Hematopoietic multipotent progenitor cell treated with erythropoietin and hydrocortisone succinate and interleukin-3 and kit ligand, for 8 days (in vitro differentiated cells): ENCODE results near the gene PRTG.
A peak's percentile ranks its signal among the peaks of the same experiment; 100 is the strongest.
"Not testable (repeated sequence)": the region's sequence is repeated elsewhere in the genome, so short reads cannot be mapped to it uniquely, and the experiment has no call there.

Experiments
- DNase-seq: peaks from one replicate; pipeline ENCODE4 v3.0.0-alpha.2; 2015

PRTG gene, protein sequence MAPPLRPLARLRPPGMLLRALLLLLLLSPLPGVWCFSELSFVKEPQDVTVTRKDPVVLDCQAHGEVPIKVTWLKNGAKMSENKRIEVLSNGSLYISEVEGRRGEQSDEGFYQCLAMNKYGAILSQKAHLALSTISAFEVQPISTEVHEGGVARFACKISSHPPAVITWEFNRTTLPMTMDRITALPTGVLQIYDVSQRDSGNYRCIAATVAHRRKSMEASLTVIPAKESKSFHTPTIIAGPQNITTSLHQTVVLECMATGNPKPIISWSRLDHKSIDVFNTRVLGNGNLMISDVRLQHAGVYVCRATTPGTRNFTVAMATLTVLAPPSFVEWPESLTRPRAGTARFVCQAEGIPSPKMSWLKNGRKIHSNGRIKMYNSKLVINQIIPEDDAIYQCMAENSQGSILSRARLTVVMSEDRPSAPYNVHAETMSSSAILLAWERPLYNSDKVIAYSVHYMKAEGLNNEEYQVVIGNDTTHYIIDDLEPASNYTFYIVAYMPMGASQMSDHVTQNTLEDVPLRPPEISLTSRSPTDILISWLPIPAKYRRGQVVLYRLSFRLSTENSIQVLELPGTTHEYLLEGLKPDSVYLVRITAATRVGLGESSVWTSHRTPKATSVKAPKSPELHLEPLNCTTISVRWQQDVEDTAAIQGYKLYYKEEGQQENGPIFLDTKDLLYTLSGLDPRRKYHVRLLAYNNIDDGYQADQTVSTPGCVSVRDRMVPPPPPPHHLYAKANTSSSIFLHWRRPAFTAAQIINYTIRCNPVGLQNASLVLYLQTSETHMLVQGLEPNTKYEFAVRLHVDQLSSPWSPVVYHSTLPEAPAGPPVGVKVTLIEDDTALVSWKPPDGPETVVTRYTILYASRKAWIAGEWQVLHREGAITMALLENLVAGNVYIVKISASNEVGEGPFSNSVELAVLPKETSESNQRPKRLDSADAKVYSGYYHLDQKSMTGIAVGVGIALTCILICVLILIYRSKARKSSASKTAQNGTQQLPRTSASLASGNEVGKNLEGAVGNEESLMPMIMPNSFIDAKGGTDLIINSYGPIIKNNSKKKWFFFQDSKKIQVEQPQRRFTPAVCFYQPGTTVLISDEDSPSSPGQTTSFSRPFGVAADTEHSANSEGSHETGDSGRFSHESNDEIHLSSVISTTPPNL

DNA sequence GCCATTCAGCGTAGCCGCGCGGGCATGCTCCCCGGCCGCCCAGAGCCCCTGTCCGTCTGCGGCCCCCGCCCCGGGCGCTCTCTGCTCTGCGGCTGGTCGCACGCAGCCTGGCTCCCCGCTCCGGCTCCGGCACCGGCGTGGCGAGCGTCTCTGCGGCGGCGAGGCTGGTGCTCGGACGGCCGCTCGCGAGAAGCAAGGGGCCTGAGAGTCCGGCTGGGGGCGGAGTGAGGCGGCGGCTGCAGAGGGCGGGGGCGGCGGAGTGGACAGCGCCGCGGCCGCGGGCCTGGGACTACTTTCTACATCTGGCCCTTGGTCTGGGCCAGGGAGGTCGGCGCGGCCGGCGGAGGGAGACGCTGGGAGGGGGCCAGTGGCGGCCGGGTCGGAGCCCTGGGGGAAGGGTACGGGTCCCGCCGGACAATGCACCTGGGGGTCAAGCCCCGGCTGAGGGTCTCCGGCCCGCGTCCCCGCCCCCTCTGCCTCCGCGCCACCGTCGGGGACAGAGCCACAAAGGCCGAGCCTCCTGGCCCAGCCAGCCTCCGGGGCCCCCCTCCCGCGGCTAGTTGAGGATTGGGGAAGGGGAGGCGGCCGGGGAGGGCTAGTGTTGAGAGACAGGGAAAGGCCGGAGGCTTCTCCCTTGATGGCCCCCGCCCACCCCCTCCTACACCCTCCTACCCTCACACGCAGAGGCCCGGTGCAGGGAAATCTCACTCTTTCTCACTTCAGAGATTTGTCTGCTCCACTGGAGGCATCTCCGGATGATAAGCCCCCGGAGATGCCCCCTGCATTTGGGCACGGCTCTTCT lies at the start of gene PRTG:
Gene PRTG (minus strand): TSS at position 226 of the 802 bp plus-strand sequence. CDS start 221 bp downstream, at position 5.
- DNase-seq, result no peak

DNA sequence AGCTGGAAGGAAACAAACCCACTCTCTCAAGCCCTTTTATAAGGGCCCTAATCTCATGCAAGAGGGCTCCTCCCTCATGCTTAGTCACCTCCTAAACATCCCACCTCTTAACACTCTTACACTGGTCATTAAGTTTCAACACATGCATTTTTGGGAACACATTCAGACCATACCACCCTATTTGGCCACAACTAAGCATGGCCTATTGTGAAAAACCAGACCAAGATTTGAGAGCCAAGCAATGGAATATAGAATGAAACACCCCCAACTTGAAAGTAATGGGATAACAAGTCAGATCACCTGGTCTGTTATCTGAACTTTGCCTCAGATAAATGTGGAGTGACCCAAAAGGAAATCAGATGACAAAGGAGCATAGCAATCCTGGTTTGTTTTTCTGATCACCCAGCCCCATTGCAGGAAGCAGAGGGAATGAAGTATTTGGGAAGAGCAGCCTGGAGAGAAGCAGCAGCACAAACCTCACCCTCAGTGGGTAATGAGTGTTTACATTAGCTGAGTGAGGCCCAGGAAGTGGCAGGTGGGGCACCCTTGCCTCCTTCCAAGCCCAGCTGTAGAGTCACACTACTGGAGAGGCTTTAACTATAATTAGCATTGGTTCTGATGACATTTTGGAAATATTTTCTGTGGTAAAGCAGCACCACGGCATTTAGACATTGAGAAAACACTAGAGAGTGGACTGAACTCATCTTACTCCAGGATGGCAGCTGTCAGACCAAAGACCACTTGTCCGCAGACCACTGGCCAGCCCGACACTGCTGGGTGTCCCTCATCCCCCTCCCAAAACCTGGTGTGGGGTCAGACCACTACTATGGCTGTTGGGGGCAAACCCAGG lies 48.8 kb upstream of the PRTG start:
- DNase-seq, result no peak

DNA sequence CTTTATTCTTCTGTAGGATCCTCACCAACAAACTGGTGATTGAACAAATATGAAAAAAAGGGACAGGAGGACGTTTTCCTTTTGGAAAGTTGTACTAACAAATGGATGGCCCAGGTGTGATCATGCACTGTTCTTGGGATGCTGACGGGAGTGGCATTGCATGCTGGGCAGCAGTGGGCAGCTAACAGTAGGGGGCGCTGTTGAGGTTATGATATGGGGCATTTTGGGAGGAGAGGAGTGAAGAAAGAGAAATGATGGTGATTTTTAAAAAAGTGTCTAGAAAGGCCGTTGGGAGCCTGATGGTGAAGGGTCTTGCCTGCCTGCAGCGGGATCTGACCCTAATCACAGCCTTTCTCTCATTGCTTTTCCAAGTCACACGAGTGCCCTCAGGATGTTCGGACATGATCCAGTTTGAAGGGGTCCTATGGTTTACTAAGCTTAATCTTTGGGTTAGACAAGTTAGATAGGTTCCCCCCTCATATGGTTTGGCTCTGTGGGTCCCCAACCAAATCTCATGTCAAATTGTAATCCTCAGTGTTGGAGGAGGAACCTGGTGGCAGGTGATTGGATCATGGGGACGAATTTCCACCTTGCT lies 46.2 kb upstream of the PRTG start:
- peak; percentile 53 for DNase-seq

DNA sequence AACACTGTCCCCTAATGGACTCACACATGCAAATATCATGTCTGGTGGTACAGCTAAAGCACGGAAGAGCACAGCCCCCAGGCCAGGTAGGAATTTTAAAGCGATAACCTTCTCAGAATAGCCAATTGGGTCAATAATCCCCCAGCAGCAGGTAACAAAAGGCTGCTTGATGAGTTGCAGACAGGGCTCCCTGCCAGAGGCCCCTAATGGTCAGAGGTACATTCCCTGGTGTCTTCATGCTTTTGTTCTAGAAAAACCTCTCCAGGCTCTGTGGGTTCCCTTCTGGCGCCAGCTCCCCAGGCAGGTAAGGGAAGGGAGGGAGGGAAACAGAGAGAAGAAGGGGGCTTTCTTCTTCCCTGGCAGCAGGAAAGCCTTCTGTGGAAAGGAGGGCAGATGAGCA lies 43.4 kb upstream of the PRTG start:
- DNase-seq, result no peak

DNA sequence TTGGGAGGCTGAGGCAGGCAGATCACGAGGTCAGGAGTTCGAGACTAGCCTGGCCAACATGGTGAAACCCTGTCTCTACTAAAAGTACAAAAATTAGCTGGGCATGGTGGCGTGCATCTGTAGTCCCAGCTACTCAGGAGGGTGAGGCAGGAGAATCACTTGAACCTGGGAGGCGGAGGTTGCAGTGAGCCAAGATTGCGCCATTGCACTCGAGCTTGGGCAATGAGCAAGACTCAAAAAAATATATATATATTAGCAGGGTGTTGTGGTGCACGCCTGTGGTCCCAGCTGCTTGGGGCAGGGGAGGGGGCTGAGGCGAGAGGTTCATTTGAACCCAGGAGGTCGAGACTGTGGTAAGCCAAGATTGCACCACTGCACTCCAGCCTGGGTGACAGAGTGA lies 42.6 kb upstream of the PRTG start:
- DNase-seq, result not testable (repeated sequence)

DNA sequence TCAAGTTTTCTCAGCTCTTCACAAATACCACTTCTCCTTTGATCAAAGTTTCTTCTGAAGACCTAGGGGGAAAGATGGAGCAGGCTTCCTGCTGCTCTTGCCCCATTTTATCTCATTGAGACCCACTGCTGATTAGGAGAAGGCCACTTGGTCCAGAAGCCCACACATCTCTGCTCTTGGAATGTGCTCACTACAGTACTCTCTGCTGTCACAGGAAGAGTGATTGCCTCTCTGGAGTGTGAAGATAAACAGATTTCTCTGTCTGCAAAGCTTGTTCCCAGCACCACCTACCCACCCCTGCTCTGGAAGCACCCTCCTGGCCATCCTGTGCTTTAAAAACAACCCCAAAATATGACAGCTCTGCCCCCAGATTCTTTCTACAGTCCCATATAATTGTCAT lies 41.3 kb upstream of the PRTG start:
- no peak for DNase-seq

DNA sequence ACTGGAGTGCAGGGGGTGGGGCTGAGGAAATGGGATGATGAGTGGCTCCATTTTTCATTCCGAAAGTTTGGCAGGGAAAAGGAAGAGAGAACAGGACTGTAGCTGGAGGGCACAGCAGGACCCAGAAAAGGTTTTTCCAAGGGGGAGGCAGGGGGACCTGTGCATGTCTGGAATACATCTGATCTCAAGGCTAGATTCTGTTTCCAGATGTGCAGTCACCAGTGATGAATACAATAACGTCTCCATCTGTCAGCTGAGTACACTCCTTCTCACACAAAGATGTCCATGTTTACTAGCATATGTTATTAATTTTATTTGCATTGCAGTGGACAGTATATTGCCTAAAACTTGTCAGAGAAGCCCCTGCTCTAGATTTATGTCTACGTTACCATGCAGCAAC lies 39.9 kb upstream of the PRTG start:
- no peak for DNase-seq

DNA sequence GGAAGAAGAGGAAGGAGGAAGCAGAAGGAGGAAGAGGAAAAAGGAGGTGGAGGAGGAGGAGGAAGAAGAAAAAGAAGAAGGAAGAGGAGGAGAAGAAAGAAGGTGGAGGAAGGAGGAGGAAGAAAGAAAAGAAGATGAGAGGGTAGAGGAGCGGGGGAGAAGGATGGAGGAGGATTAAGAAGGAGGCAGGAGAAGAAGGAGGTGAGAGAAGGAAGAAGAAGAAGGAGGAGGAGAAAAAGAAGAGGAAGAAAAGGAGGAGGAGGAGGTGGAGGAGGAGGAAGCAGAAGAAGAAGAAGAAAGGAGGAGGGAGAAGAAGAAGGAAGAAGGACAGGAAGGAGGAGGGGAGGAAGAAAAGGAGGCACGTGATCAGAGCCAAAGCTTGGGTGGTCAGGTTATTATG lies 37.3 kb upstream of the PRTG start:
- DNase-seq, result no peak

DNA sequence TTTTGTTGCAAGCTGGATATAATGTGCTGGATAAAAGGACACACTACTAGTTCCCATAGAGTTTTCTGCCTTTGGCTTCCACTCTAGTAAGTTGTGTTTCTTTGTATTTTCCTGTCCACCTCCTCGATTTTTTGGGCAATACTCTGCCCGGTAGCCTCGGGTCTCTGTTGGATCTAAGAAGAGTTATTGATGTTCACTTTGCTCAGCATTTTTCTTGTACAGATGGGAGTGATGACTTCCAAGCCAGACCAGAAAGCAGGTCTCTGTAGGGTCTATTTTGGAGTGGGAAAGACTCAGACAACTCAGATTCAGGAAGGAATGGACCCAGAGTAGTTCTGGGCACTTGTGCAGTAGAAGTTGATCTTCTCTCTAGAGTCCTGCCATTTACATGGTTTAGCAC lies 36.0 kb upstream of the PRTG start:
- DNase-seq, result no peak

DNA sequence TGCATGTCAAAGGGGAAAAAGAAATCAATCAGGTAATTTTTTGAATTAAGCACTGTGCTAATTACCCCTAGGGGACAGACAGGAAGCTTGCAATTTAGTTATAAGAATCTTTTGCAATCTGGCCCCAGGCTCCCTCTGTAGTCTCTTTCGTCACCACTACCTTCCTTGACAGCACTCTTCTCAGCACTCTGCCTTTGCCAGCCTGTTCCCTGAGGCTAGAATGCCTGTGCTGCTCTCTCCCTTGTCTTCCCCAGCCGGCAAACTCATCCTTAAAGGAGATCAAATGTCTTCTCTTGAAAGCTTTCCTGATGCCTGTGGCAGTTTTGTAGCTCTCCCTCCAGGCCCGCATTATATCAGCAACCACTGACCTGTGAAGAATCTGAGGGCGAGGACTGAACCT lies 32.4 kb upstream of the PRTG start:
- no peak for DNase-seq

DNA sequence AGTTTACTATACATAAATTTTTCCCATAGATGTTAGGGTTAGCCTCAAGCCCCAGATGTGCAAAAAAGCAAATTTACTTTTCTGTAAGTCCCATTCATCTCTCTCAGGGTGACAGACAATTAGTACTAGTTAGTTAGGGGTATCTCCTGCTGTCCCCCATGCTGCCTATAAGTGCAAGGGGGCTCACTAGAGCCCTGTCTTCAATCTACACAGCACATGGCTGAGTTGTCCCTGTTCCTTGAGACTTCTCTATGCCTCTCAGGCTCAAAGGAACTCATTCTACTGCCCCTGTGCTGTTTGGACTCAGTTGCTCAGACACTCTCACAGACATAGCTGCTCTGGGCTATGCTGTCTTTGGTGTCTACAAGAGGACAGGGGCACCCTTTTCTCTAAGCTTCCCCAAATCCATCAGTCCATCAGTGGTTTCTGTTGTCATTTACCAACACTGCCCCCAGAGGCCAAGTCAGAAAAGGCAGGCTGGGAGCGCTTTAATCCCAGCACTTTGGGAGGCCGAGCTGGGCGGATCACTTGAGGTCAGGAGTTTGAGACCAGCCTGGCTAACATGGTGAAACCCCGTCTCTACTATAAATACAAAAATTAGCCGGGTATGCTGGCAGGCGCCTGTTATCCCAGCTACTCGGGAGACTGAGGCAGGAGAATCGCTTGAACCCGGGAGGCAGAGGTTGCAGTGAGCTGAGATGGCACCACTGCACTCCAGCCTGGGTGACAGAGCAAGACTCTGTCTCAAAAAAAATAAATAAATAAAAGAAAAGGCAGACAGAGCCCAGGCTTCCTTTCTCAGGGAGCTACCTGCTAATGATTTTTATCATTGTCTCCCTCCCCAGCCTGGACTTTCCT lies 31.4 kb upstream of the PRTG start:
- DNase-seq, result peak; percentile 55

DNA sequence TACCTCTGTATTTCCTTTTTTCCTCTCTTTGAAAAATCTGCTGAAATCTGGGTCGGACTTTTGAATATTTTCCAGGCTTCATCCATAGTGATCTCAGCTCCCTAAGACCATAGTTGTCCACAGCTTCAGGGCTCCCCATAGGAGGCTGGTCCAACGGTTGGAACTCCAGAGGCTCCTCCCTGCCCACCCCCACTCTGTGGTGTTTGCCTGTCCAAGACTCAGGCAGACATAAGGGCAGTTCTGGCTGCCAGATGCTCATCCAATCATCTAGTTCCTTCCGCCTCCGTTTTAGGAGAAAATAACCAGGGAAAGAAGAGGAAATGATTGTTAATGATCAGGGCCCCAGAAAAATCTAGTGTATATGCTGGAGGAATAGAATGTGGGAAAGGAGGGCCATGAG lies 27.9 kb upstream of the PRTG start:
- DNase-seq, result no peak

DNA sequence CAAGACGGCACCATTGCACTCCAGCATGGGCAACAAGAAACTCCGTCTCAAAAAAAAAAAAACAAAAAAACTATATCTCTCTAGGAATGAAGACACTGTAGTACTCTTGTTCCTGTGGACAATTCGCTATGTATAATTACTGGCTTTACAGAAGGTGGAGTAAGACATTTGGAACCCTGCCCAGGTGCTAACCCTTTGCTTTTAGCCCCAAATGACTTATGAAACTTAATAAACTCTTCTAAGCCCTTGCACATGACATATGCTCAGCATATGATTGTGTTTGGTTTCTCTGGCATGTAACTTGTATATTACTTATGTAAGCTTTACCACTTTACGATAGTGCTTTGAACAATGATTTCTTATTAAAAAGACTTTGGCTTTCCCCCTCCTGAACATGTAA lies 27.3 kb upstream of the PRTG start:
- no peak for DNase-seq

DNA sequence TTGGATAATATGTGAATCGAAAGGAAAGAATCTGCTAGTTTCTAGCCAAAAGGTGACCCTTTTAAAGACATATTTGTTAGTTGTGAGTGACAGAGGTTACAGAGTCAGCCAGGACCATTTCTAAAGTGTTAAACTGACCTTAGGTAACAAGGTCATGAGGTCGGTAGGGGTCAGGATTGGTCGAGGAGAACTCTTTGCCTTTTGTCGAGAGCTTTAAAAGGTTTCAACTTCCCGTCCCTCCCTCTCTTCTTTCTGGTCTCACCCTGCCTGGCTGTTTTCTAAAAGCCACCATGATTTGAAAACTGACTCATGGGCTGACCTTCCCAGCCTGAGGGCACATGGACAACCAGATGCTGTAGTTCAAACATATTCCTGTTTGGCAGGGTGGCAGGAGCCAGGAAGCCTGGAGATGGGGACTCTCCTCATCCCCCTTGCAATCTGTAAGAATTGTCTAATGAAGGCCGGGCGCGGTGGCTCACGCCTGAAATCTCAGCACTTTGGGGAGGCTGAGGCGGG lies 25.8 kb upstream of the PRTG start:
- DNase-seq, result no peak

DNA sequence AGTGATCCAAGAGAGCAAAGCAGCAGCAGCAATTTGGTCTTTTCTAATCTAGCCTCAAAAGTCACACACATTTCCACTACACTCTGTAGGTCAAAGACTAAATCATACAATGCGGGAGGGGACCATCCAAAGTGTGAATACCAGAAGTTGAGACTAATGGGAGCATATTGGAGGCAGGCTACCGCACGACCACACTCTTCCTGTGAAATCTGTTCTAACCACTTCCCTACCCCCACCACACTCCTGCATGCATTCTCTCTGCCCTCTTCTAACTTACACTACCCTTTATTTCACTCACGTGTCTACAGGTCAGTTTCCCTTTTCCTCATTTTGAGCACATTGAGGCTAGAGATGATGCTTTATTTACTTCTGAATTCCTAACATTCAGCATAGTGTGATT lies 23.7 kb upstream of the PRTG start:
- no peak for DNase-seq

DNA sequence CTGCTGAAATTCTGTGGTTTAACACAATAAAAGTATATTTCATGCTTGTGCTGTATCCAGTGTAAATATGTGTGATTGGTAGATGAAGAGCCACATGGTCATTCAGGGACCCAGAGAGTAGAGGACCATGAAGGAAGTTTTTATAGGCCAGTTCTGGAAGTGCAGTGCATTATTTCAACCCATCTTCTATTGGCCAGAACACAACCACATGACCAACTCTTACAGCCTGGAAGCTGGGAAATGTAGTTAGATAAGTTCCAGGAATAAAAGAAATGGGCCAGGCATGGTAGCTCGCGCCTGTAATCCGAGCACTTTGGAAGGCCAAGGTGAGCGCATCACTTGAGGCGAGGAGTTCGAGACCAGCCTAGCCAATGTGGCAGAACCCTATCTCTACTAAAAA lies 21.4 kb upstream of the PRTG start:
- DNase-seq, result no peak

DNA sequence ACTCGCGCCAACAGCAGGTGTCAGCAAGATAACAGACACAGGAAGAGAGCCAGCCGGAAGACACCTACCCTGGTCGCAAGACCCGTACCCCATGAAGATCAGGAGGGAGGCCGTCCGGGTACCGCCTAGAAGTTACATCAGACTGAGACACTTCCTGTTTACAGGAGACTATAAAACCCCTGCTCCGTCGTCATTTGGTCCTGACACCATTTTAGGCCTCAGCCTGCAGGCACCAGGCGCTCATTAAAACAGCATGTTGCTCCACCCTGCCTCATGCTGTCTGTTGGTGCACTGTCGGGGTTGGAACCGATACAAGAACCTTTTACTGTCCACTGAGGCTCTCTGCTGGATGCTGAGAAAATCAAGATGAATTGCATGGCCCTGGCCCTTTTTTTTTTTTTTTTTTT lies 15.6 kb upstream of the PRTG start:
- no peak for DNase-seq

DNA sequence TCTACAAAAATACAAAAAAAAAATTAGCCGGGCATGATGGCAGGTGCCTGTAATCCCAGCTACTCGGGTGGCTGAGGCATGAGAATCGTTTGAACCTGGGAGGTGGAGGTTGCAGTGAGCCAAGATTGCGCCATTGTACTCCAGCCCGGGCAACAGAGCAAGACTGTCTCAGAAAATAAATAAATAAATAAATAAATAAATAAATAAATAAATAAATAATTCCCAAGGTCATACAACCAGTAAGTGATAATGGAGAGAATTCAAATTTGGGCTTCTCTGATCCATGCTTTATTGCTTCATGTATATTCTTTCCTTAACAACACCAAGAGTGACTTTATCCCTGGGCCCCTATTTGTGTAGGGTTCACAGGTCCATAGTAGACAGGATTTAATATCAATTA lies 10.5 kb upstream of the PRTG start:
- not testable (repeated sequence) for DNase-seq

DNA sequence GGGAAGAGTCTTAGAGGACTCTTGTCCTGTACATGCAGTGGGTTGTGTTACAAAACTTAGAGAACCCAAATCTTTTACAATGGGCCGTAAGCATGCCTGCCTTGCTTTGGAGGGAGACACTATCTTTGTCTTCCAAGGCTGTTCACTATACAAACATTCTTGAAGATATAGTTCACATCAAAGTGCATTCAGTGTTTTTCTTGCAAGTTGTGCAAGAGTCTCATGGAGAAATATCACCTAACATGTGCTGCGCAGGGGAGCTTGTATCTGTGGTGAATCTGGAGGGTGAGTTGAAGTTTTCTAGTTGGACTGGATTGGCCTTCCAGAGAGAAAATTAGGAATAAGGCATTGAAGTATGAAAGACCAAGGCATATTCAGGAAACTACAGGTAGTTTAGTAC lies 7.8 kb upstream of the PRTG start:
- no peak for DNase-seq
